HepG2 (cell line): ENCODE results near the gene CLCN1.

ENCODE experiments used
- ELF4 ChIP-seq: sonication (generic); formaldehyde crosslinking; IDR thresholded peaks from 2 replicates; pipeline ENCODE4 v1.5.0; 2020; ENCODE audit warnings: missing genetic modification reagents, mild to moderate bottlenecking, moderate library complexity, borderline replicate concordance
- KAT7 ChIP-seq: IDR thresholded peaks from 2 replicates; pipeline ENCODE4 v1.6.1; 2018; ENCODE audit warnings: borderline replicate concordance, missing compliant biosample characterization
- RXRB ChIP-seq: IDR thresholded peaks from 2 replicates; pipeline ENCODE4 v1.6.1; 2016; ENCODE audit warnings: borderline replicate concordance, missing genetic modification reagents, missing compliant biosample characterization
- ZFP37 ChIP-seq: sonication (generic); formaldehyde crosslinking; IDR thresholded peaks from 2 replicates; pipeline ENCODE4 v1.4.0; 2020; ENCODE audit warnings: missing genetic modification reagents, borderline replicate concordance
- ZNF232 ChIP-seq: sonication (generic); formaldehyde crosslinking; IDR thresholded peaks from 2 replicates; pipeline ENCODE4 v1.4.0; 2020; ENCODE audit warnings: missing genetic modification reagents, borderline replicate concordance
- TF ChIP-seq, protein P1 (sequence below): sonication (generic); formaldehyde crosslinking; IDR thresholded peaks from 2 replicates; pipeline ENCODE4 v1.4.0; 2020; ENCODE audit warnings: missing genetic modification reagents
- TF ChIP-seq, protein P2 (sequence below): sonication (generic); formaldehyde crosslinking; IDR thresholded peaks from 2 replicates; pipeline ENCODE4 v1.5.0; 2020; ENCODE audit warnings: mild to moderate bottlenecking, missing genetic modification reagents, moderate library complexity
- TF ChIP-seq, protein P3 (sequence below), 2 experiments: sonication (generic) in 1 of 2; formaldehyde crosslinking in 1 of 2; IDR thresholded peaks; 2 replicates each; pipeline versions ENCODE4 v1.4.0 to v1.6.1; 2018 to 2020; ENCODE audit warnings: missing genetic modification reagents in 2 of 2, borderline replicate concordance in 1 of 2, low read depth in 1 of 2, mild to moderate bottlenecking in 1 of 2, missing biosample characterization in 1 of 2

DNA sequence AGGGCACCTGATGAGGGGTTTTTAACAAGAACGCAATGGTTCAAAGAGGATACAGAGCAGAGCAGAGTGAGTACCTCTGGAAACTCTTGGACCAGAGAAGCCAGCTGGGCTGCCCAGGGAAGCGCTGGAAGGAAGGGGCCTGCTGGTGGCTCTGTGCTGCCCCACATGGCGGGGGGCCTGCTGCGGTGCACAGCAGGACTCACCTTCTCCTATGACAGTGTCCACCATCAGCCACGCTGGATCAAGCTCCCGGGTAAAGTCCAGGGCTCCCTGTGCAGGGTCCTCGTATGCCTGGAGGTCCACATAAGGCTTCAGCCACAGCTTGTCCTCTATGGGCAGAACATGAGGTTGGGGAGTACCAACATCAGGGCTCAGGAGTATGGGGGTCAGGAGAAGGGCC lies 80.3 kb downstream of the CLCN1 start:
- no peak for TF ChIP-seq ZFP37 (CRISPR knock-in tag)
- no peak for TF ChIP-seq ELF4 (CRISPR knock-in tag)
- TF ChIP-seq, protein P1, sequence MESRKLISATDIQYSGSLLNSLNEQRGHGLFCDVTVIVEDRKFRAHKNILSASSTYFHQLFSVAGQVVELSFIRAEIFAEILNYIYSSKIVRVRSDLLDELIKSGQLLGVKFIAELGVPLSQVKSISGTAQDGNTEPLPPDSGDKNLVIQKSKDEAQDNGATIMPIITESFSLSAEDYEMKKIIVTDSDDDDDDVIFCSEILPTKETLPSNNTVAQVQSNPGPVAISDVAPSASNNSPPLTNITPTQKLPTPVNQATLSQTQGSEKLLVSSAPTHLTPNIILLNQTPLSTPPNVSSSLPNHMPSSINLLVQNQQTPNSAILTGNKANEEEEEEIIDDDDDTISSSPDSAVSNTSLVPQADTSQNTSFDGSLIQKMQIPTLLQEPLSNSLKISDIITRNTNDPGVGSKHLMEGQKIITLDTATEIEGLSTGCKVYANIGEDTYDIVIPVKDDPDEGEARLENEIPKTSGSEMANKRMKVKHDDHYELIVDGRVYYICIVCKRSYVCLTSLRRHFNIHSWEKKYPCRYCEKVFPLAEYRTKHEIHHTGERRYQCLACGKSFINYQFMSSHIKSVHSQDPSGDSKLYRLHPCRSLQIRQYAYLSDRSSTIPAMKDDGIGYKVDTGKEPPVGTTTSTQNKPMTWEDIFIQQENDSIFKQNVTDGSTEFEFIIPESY, result peak; percentile 63
- TF ChIP-seq RXRB (CRISPR knock-in tag), result no peak
- TF ChIP-seq, protein P2, sequence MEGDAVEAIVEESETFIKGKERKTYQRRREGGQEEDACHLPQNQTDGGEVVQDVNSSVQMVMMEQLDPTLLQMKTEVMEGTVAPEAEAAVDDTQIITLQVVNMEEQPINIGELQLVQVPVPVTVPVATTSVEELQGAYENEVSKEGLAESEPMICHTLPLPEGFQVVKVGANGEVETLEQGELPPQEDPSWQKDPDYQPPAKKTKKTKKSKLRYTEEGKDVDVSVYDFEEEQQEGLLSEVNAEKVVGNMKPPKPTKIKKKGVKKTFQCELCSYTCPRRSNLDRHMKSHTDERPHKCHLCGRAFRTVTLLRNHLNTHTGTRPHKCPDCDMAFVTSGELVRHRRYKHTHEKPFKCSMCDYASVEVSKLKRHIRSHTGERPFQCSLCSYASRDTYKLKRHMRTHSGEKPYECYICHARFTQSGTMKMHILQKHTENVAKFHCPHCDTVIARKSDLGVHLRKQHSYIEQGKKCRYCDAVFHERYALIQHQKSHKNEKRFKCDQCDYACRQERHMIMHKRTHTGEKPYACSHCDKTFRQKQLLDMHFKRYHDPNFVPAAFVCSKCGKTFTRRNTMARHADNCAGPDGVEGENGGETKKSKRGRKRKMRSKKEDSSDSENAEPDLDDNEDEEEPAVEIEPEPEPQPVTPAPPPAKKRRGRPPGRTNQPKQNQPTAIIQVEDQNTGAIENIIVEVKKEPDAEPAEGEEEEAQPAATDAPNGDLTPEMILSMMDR, result 0 out of 2 replicates have a peak, but pooled peaks have one; percentile 28
- no peak for TF ChIP-seq KAT7 (CRISPR knock-in tag)
- TF ChIP-seq ZNF232 (CRISPR knock-in tag), result no peak
- TF ChIP-seq, protein P3, sequence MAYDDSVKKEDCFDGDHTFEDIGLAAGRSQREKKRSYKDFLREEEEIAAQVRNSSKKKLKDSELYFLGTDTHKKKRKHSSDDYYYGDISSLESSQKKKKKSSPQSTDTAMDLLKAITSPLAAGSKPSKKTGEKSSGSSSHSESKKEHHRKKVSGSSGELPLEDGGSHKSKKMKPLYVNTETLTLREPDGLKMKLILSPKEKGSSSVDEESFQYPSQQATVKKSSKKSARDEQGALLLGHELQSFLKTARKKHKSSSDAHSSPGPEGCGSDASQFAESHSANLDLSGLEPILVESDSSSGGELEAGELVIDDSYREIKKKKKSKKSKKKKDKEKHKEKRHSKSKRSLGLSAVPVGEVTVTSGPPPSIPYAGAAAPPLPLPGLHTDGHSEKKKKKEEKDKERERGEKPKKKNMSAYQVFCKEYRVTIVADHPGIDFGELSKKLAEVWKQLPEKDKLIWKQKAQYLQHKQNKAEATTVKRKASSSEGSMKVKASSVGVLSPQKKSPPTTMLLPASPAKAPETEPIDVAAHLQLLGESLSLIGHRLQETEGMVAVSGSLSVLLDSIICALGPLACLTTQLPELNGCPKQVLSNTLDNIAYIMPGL (CRISPR knock-in tag; IDR thresholded peaks at IDR 0.05; ENCODE audit: borderline replicate concordance in 1 of 2, low read depth in 1 of 2), result no peak
